ENCODE measurements around the gene SLC39A5. TPM values are rescaled to one million over a fixed set of nuclear protein-coding genes. Genes with fewer than 3 reads are reported as not detected.
A peak's percentile ranks its signal among the peaks of the same experiment; 100 is the strongest.

The SLC39A5 gene
- total and polyA plus RNA-seq, 8 donors, result 0.15 to 450 (median 8.0) TPM; not detected in 3

GRCh38 chr12:56216461-56216860 lies 13.4 kb upstream of the SLC39A5 start:
- Histone ChIP-seq H3K27me3 (no peaks in the 10 kb centered on the region), H3K27ac (no peak overlapping the region), H3K4me3 (no peak overlapping the region), H3K36me3 (peaks cover 45 to 59% (median 55%) of the 10 kb centered on the region in 4 donors), H3K4me1 (peaks cover 13 to 46% (median 29%) of the 10 kb centered on the region in 4 donors), H3K9me3 (no peaks in the 10 kb centered on the region)
- no peak for TF ChIP-seq CTCF (IDR thresholded peaks at IDR 0.05)
- no peak for TF ChIP-seq EP300 (IDR thresholded peaks at IDR 0.05)
- no peak for TF ChIP-seq POLR2AphosphoS5 (IDR thresholded peaks at IDR 0.05)
- TF ChIP-seq POLR2A (IDR thresholded peaks at IDR 0.05), result no peak
- DNase-seq, result no peak
- intact Hi-C loops (cut with DNase I; ENCODE audit: low total_unique reads), result no loop called here
- whole genome bisulfite sequencing, 5 donors, result 84 to 90% (median 87%) methylated on average over 3 of the region's 3 CpGs

GRCh38 chr12:56219840-56220239 lies 10.0 kb upstream of the SLC39A5 start:
- WGBS, 5 donors, result 89 to 94% (median 93%) methylated on average over 9 of the region's 9 CpGs
- TF ChIP-seq CTCF (IDR thresholded peaks at IDR 0.05) (no peak), POLR2AphosphoS5 (IDR thresholded peaks at IDR 0.05) (no peak), POLR2A (IDR thresholded peaks at IDR 0.05) (no peak), EP300 (IDR thresholded peaks at IDR 0.05) (no peak)
- no peak for DNase-seq
- H3K4me3 ChIP-seq, result no peak overlapping the region
- H3K4me1 ChIP-seq, result peaks cover 38 to 69% (median 53%) of the 10 kb centered on the region in 4 donors
- intact Hi-C loops (cut with DNase I; ENCODE audit: low total_unique reads), result no loop called here
- H3K9me3 ChIP-seq, result no peaks in the 10 kb centered on the region
- peaks cover 11 to 25% (median 21%) of the 10 kb centered on the region in 4 donors for H3K36me3 ChIP-seq
- no peaks in the 10 kb centered on the region for H3K27me3 ChIP-seq
- H3K27ac ChIP-seq, result peak overlapping the region in 4 of 5 donors; percentile 96 to 97 (median 97)

- intact Hi-C loops (cut with DNase I; ENCODE audit: low total_unique reads), result no loop called here
- Histone ChIP-seq H3K4me1 (peaks cover 44 to 78% (median 61%) of the 10 kb centered on the region in 4 donors), H3K27ac (peak overlapping the region; percentile 94 to 97 (median 97)), H3K4me3 (peak overlapping the region; percentile 70 to 82 (median 76)), H3K36me3 (peaks cover 4 to 17% (median 12%) of the 10 kb centered on the region in 4 donors), H3K27me3 (no peaks in the 10 kb centered on the region), H3K9me3 (no peaks in the 10 kb centered on the region)
- 3 to 5% (median 3%) methylated on average over 10 of the region's 10 CpGs for WGBS, 5 donors
- TF ChIP-seq EP300 (IDR thresholded peaks at IDR 0.05) (no peak), CTCF (IDR thresholded peaks at IDR 0.05) (no peak), POLR2A (IDR thresholded peaks at IDR 0.05) (no peak), POLR2AphosphoS5 (IDR thresholded peaks at IDR 0.05) (no peak)
- peak in 1 of 2 donors; percentile 42 for DNase-seq
Observed at GRCh38 chr12:56220611-56221231, 9.1 kb upstream of the SLC39A5 start.

- TF ChIP-seq POLR2A (IDR thresholded peaks at IDR 0.05) (no peak), POLR2AphosphoS5 (IDR thresholded peaks at IDR 0.05) (no peak), CTCF (IDR thresholded peaks at IDR 0.05) (no peak)
- Histone ChIP-seq H3K36me3 (peaks cover 2 to 17% (median 7%) of the 10 kb centered on the region in 4 donors), H3K27me3 (no peaks in the 10 kb centered on the region), H3K27ac (peak overlapping the region; percentile 94 to 97 (median 97)), H3K4me1 (peaks cover 44 to 74% (median 61%) of the 10 kb centered on the region in 4 donors), H3K9me3 (no peaks in the 10 kb centered on the region), H3K4me3 (peak overlapping the region; percentile 70 to 82 (median 76))
- DNase-seq, result peak; percentile 58 to 88
- 0 to 2% (median 0%) methylated on average over 19 to 21 of the region's 21 CpGs for WGBS, 5 donors
- intact Hi-C loops (cut with DNase I; ENCODE audit: low total_unique reads), result no loop called here
Observed at GRCh38 chr12:56221232-56221756, 8.6 kb upstream of the SLC39A5 start.
